Upper lobe of left lung (tissue), 6 donors: ENCODE data around the gene BFAR. TPM values are rescaled to one million over a fixed set of nuclear protein-coding genes. Genes with fewer than 3 reads are reported as not detected.
"Not testable (repeated sequence)": the region's sequence is repeated elsewhere in the genome, so short reads cannot be mapped to it uniquely, and the experiment has no call there.

ENCODE experiments used
- ATAC-seq, 2 donors: fragments of 200-7000 bp; cut with Tn5 transposase; one replicate each; pipeline ENCODE4 v1.9.1; 2022; ENCODE audit warnings: mild to moderate bottlenecking in 2 of 2, moderate library complexity in 2 of 2; ENCODE audit not compliant: low FRiP score in 2 of 2
- DNase-seq, 2 donors: peaks; one replicate each; pipeline ENCODE4 v3.0.0-alpha.2; 2019 to 2020
- H3K27ac ChIP-seq, 4 donors: fragments of 200-600 bp; sonication (generic); one replicate each; pipeline ENCODE4 v1.5.1; 2016 to 2019
- H3K27me3 ChIP-seq, 4 donors: fragments of 200-600 bp; sonication (generic); one replicate each; pipeline ENCODE4 v1.5.1; 2017 to 2019
- H3K36me3 ChIP-seq, 4 donors: fragments of 200-600 bp; sonication (generic); one replicate each; pipeline ENCODE4 v1.5.1; 2016 to 2019
- H3K4me1 ChIP-seq, 4 donors: fragments of 200-600 bp; sonication (generic); one replicate each; pipeline ENCODE4 v1.5.1; 2018 to 2019
- H3K4me3 ChIP-seq, 4 donors: fragments of 200-600 bp; sonication (generic); one replicate each; pipeline ENCODE4 v1.5.1; 2017 to 2019; ENCODE audit warnings: mild to moderate bottlenecking in 2 of 4, moderate library complexity in 1 of 4
- H3K9me3 ChIP-seq, 4 donors: fragments of 200-600 bp; sonication (generic); one replicate each; pipeline ENCODE4 v1.5.1; 2018 to 2019
- EP300 ChIP-seq, 4 donors: sonication (generic); formaldehyde crosslinking; IDR thresholded peaks; one replicate each; pipeline ENCODE4 v1.5.1; 2017; ENCODE audit warnings: antibody characterized with exemption in 4 of 4, control low read depth in 2 of 4
- POLR2A ChIP-seq, 4 donors: fragments of 450-650 bp; IDR thresholded peaks; one replicate each; pipeline ENCODE4 v1.5.1; 2016 to 2017; ENCODE audit warnings: antibody characterized with exemption in 4 of 4, mild to moderate bottlenecking in 2 of 4
- POLR2AphosphoS5 ChIP-seq, 2 donors: sonication (generic); formaldehyde crosslinking; IDR thresholded peaks; one replicate each; pipeline ENCODE4 v1.5.1; 2017; ENCODE audit warnings: antibody characterized with exemption in 2 of 2
- WGBS, 2 donors: methylation state at CpG; one replicate each; pipeline ENCODE4 v1.1.5; 2017 to 2018; 5-methylcytosine and 5-hydroxymethylcytosine counted together
- total RNA-seq, 6 donors: library from RNA; depleted of rRNA in 4 of 6; stranded (reverse); fragments of >200 nt in 4 of 6; gene quantifications; one replicate each; pipeline versions ENCODE4 v1.1.0 to v1.2.1, GENCODE V29; 2016 to 2021
- TF ChIP-seq, protein P1 (sequence below), 6 experiments: fragments of 450-650 bp in 4 of 6; fragments of 200-600 bp in 2 of 6; sonication (generic) in 2 of 6; IDR thresholded peaks; one replicate each; pipeline ENCODE4 v1.5.1; 2016 to 2019; ENCODE audit warnings: antibody characterized with exemption in 6 of 6
- donor health status: DM: no; HTN: no; CAD: no; lungs with moderate emphysema.
- donor health status: DM: no; HTN: yes; CAD: no; lungs with severe emphysema.

BFAR gene
- total RNA-seq, 6 donors from 2014 or later: 66.3 to 157 (median 104) TPM

DNA sequence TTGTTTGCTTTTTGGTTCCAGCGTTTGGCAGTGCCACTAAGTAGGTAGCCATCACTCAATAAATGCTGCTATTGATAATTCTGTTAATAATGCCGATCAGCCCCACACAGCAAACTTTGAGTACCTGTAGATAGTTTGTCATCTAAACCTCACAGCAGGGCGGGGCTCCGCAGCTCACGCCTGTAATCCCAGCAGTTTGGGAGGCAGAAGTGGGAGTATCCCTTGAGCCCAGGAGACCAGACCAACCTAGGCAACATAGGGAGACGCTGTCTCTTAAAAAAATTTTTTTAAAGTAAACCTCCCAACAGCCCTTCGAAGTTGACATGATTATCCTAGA, 1.6 kb downstream of the BFAR start:
- DNase-seq (no peak), ATAC-seq (no peak)
- peaks cover 0 to 20% (median 7%) of the 10 kb centered on the region in 4 donors for H3K36me3 ChIP-seq
- TF ChIP-seq, protein P1, sequence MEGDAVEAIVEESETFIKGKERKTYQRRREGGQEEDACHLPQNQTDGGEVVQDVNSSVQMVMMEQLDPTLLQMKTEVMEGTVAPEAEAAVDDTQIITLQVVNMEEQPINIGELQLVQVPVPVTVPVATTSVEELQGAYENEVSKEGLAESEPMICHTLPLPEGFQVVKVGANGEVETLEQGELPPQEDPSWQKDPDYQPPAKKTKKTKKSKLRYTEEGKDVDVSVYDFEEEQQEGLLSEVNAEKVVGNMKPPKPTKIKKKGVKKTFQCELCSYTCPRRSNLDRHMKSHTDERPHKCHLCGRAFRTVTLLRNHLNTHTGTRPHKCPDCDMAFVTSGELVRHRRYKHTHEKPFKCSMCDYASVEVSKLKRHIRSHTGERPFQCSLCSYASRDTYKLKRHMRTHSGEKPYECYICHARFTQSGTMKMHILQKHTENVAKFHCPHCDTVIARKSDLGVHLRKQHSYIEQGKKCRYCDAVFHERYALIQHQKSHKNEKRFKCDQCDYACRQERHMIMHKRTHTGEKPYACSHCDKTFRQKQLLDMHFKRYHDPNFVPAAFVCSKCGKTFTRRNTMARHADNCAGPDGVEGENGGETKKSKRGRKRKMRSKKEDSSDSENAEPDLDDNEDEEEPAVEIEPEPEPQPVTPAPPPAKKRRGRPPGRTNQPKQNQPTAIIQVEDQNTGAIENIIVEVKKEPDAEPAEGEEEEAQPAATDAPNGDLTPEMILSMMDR (IDR thresholded peaks at IDR 0.05): no peak
- TF ChIP-seq POLR2AphosphoS5 (IDR thresholded peaks at IDR 0.05) (no peak), EP300 (IDR thresholded peaks at IDR 0.05) (no peak), POLR2A (IDR thresholded peaks at IDR 0.05) (no peak)
- H3K4me3 ChIP-seq: peak overlapping the region in 3 of 4 donors; percentile 81 to 91 (median 82)
- no peaks in the 10 kb centered on the region for H3K9me3 ChIP-seq
- peaks cover 45 to 78% (median 56%) of the 10 kb centered on the region in 4 donors for H3K4me1 ChIP-seq
- 78% methylated on average over 7 of the region's 7 CpGs for WGBS, 2 donors
- H3K27ac ChIP-seq: peak overlapping the region; percentile 95 to 100 (median 97)
- H3K27me3 ChIP-seq: no peaks in the 10 kb centered on the region

DNA sequence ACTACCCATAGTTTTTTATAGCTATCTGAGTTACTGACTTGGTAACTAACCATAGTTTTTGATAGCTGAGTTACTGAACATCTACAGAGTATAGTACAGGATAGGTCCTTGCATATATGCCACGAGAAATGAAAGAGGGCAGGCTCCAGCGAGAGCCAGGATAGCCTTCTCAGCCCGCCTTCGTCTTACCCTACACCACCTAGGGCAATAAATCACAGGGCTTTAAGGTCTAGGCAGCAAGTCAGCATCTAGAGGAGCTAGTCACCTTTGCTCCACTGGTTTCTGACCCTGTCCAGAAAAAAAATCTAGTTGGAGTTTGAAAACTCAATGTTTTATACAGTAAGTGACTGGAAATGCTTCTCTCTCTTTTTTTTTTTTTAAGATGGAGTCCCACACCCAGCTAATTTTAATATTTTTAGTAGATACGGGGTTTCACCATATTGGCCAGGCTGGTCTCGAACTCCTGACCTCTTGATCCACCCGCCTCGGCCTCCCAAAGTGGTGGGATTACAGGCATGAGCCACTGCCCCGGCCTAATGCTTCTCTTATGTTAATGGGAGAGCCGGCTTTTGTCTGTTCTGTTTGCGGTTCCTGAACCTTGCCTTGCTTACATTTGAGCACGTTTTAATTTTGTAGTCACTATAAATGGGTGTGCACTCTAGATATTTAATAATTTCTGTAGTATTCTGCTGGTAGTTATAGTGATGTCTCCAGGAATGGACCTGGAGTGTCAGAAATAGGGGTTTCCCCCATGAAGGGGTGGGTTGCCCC, 2.8 kb downstream of the BFAR start:
- Histone ChIP-seq H3K36me3 (peaks cover 0 to 30% (median 7%) of the 10 kb centered on the region in 4 donors), H3K27me3 (no peaks in the 10 kb centered on the region), H3K9me3 (no peaks in the 10 kb centered on the region), H3K4me1 (peaks cover 47 to 85% (median 57%) of the 10 kb centered on the region in 4 donors), H3K4me3 (no peak overlapping the region), H3K27ac (peak overlapping the region; percentile 79 to 98 (median 96))
- no peak for ATAC-seq
- WGBS, 2 donors: 83 to 84% methylated on average over 12 of the region's 12 CpGs
- TF ChIP-seq POLR2AphosphoS5 (IDR thresholded peaks at IDR 0.05): no peak
- no peak for TF ChIP-seq EP300 (IDR thresholded peaks at IDR 0.05)
- TF ChIP-seq, protein P1 (IDR thresholded peaks at IDR 0.05): no peak
- DNase-seq: no peak

DNA sequence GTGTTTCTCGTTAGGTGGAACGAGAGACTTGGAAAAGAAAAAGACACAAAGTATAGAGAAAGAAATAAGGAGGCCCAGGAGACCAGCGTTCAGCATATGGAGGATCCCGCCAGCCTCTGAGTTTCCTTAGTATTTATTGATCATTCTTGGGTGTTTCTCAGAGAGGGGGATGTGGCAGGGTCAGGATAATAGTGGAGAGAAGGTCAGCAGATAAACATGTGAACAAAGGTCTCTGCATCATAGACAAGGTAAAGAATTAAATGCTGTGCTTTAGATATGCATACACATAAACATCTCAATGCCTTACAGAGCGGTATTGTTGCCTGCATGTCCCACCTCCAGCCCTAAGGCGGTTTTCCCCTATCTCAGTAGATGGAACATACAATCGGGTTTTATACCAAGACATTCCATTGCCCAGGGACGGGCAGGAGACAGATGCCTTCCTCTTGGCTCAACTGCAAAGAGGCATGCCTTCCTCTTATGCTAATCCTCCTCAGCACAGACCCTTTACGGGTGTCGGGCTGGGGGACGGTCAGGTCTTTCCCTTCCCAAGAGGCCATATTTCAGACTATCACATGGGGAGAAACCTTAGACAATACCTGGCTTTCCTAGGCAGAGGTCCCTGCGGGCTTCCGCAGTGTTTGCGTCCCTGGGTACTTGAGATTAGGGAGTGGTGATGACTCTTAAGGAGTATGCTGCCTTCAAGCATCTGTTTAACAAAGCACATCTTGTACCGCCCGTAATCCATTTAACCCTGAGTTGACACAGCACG, 3.6 kb downstream of the BFAR start:
- Histone ChIP-seq H3K4me1 (peaks cover 43 to 79% (median 52%) of the 10 kb centered on the region in 4 donors), H3K36me3 (peaks cover 0 to 38% (median 7%) of the 10 kb centered on the region in 4 donors), H3K27ac (peak overlapping the region; percentile 79 to 98 (median 96))
- H3K9me3 ChIP-seq, H3K27me3 ChIP-seq, H3K4me3 ChIP-seq, ATAC-seq: not testable (repeated sequence)
- TF ChIP-seq POLR2A (IDR thresholded peaks at IDR 0.05): peak in 1 of 4 donors; percentile 38
- TF ChIP-seq EP300 (IDR thresholded peaks at IDR 0.05): peak in 2 of 4 donors; percentile 89 to 90
- TF ChIP-seq POLR2AphosphoS5 (IDR thresholded peaks at IDR 0.05): peak; percentile 42 to 47
- peak in 1 of 2 donors; percentile 71 for DNase-seq
- WGBS, 2 donors: 61 to 66% methylated on average over 11 to 17 of the region's 17 CpGs

DNA sequence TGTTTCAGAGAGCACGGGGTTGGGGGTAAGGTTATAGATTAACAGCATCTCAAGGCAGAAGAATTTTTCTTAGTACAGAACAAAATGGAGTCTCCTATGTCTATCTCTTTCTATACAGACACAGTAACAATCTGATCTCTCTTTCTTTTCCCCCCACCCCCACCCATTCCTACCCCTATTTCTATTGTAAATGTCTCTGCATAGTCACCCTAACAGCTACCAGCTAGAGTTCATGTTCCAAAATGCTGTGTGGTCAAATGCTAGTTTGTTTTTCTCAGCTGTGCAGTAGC, 4.1 kb downstream of the BFAR start:
- peak overlapping the region in 3 of 4 donors; percentile 67 to 98 (median 79) for H3K27ac ChIP-seq
- H3K27me3 ChIP-seq, DNase-seq, H3K4me3 ChIP-seq, ATAC-seq, H3K9me3 ChIP-seq: not testable (repeated sequence)
- H3K36me3 ChIP-seq: peaks cover 0 to 40% (median 7%) of the 10 kb centered on the region in 4 donors
- H3K4me1 ChIP-seq: peaks cover 37 to 78% (median 49%) of the 10 kb centered on the region in 4 donors
- 64 to 75% methylated on average over 1 of the region's 1 CpG for WGBS, 2 donors

DNA sequence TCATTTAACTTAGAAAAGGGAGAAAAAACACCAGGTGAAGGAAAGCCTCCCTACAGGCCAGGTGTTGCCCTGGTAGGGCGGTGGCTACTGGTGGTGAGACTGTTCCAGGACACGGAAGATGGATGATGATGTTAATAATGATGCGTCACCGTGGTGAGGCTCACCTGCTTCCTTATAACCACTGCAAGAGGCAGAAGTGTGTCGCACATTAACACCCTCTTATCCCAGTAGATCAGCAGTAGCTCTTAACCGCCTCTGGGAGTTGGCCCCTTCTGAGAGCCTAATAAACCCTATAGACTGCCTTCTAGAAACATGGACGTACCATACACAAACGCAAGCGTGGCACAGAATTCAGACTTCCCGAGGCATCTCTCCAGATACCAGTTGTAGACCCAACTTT, 7.8 kb downstream of the BFAR start:
- Histone ChIP-seq H3K36me3 (peaks cover 13 to 55% (median 19%) of the 10 kb centered on the region in 4 donors), H3K4me1 (peaks cover 18 to 68% (median 39%) of the 10 kb centered on the region in 4 donors), H3K27ac (no peak overlapping the region), H3K27me3 (no peaks in the 10 kb centered on the region), H3K4me3 (no peak overlapping the region), H3K9me3 (no peaks in the 10 kb centered on the region)
- 87 to 94% methylated on average over 10 of the region's 10 CpGs for WGBS, 2 donors
- TF ChIP-seq POLR2AphosphoS5 (IDR thresholded peaks at IDR 0.05) (no peak), EP300 (IDR thresholded peaks at IDR 0.05) (no peak)
- TF ChIP-seq, protein P1 (IDR thresholded peaks at IDR 0.05): no peak
- DNase-seq (no peak), ATAC-seq (peak in 1 of 2 donors; percentile 28)
